ENCODE data around the gene SAA4.
"Not testable (repeated sequence)": the region's sequence is repeated elsewhere in the genome, so short reads cannot be mapped to it uniquely, and the experiment has no call there.

SAA4 gene

DNA sequence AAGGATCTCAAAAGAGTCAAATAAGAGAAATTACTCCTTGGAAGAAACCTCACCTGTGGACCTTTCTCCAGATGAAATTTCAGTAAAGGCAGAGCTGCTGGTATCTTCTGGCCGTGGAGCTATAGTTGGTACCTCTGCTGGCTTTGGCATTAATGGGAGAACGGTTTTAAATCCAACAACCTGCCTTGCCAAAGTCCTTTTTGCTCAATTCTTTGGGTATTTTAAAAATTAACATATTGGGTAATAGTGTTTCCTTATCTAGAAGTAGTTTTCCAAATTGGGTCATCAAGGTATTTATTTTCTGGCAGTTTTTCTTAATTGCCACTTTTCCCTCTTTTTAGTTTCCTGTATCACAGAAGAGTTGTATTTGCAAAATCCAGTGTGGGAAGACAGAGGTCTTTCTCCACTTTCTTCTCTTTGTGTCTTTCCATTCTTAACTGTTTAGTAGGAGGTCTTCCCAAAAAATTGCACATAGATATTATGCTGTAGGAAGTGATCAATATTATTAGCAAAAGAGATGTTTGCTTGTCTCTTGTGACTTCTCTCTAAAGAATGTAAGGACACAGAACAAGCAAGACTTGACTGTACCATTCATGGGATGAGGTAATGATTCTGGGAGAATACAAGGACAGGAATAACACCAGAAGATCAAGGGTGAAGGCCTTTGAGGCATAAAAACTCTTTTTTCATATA is at the start of gene SAA4:
TSS of gene SAA4 (minus strand) at position 139 of the 693 bp plus-strand sequence. CDS start 876 bp downstream, outside the sequence.
- no peak for DNase-seq (ENCODE audit: low spot score)

GRCh38 chr11:18285841-18286240 is 49.2 kb upstream of the SAA4 start:
- DNase-seq (ENCODE audit: low spot score): no peak

DNA sequence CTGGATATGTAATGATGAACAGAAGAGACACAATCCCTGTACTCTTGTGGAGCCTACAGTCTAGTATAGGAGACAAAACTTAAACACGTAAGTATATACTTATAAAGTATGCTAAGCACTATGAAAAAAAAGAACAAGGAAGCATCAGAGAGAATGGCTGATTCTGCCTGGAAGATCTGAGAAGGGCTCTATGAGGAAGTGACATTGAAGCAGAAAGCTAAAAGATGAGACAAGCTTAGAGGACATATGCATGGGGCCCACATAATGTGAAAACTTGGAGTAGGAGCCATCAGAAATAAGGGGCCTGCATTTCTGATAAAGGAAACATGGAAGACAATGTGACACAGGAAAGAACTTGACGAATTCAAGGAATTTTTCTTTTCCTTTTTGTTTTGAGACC is 46.0 kb upstream of the SAA4 start:
- no peak for DNase-seq (ENCODE audit: low spot score)

- DNase-seq (ENCODE audit: low spot score): peak; percentile 26
These were observed 43.9 kb upstream of the SAA4 start for GRCh38 chr11:18280438-18281045.

DNA sequence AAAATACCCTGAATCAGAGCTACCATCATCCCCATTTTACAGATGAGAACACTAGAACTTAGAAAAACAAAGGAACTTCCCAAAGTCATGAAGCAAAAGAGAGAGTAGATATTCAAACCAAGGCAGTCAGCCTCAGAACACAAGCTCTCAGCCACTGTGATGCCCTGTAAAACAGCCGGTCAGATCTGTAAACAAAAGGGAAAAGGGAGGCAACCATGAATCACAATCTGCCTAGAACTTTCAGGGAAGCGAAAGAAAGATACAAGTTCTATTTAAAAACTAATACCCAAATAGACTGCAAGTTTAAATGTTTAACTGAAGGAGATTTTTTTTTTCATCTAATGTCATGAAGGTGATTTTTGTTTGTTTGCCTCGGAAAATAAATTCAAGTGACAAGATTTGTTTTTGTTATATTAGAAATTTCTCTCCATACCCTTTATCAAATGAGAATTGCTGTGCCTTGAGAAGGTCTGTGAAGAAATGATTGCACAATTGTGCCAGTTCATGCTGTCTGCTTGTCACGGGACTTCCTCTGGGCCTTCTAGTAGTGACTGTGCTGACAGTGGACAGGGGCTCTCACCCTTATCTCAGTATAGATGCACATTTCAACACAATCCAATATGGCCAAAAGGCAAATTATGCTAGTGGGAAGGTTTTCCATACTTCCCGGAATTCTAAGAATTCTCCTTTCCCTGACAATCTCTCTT is 41.1 kb upstream of the SAA4 start:
- DNase-seq (ENCODE audit: low spot score): no peak

GRCh38 chr11:18271206-18271605 is 34.6 kb upstream of the SAA4 start:
- no peak for DNase-seq (ENCODE audit: low spot score)

DNA sequence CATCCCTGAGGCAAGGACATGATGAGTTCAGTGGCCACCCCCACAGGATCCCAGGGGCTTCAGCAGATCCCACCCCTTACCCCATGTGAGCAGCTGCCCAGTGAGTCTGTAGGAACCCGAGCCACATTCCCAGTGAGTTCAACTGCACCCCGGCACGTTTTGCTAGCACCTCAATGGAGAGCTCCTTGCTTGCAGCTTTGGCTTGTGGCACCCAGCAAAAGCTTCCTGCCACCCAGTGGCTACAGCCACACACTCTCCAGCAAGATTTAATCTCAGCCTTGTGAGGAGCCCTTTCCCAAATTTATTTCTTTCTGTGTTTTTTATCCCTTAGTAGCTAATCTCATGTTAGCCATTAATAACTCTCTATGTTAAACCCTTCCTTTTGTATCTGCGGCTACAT is 33.5 kb upstream of the SAA4 start:
- no peak for DNase-seq (ENCODE audit: low spot score)

- not testable (repeated sequence) for DNase-seq (ENCODE audit: low spot score)
These were observed 32.6 kb upstream of the SAA4 start for GRCh38 chr11:18269252-18269651.

- not testable (repeated sequence) for DNase-seq (ENCODE audit: low spot score)
These were observed 30.9 kb upstream of the SAA4 start for GRCh38 chr11:18267335-18268133.

GRCh38 chr11:18265949-18266348 is 29.3 kb upstream of the SAA4 start, which contains the start of gene SAA1:
SAA1 (plus strand) TSS chr11:18266264; CDS start chr11:18266888, 624 bp downstream.
- no peak for DNase-seq (ENCODE audit: low spot score)

DNA sequence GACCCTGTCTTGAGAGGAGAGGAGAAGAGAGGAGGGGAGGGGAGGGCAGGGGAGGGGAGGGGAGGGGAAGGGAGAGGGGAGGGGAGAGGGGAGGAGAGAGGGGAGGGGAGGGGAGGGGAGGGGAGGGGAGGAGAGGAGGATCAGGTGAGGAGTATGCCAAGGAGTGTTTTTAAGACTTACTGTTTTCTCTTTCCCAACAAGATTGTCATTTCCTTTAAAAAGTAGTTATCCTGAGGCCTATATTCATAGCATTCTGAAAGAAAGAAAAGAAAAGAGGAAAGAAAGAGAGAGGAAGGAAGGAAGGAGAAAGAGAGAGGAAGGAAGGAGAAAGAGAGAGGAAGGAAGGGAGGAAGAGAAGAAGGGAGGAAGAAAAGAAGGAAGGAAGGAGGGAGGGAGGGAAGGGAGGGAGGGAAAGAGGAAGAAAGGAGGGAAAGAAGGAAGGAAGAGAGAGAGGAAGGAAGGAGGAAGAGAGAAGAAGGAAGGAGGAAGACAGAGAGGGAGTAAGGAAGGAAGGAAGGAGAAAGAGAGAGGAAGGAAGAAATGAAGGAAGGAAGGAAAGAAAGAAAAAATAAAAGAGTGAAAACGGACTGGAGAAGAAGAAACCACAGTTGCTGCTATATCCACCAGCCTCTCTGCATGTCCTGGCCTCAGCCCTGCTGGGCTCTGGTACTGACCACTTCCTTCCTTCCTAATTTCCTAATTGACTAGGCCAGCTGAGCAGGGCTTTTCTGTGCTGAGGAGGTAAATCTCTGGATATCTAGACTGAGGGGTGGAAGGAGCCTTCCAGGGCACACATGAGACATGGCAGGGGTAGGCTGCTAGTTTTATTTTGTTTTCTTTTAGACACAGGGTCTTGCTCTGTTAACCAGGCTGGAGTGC is 28.3 kb upstream of the SAA4 start:
- no peak for DNase-seq (ENCODE audit: low spot score)

GRCh38 chr11:18264035-18264434 is 27.4 kb upstream of the SAA4 start:
- DNase-seq (ENCODE audit: low spot score): no peak

DNA sequence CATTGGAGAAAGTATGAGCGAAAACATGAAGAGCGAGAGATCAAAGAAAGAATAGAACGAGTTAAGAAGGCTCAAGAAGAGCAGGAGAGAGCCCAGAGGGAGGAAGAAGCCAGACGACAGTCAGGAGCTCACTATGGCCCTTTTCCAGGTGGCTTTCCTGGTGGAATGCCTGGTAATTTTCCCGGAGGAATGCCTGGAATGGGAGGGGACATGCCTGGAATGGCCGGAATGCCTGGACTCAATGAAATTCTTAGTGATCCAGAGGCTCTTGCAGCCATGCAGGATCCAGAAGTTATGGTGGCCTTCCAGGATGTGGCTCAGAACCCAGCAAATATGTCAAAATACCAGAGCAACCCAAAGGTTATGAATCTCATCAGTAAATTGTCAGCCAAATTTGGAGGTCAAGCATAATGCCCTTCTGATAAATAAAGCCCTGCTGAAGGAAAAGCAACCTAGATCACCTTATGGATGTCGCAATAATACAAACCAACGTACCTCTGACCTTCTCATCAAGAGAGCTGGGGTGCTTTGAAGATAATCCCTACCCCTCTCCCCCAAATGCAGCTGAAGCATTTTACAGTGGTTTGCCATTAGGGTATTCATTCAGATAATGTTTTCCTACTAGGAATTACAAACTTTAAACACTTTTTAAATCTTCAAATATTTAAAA is 26.2 kb upstream of the SAA4 start:
- DNase-seq (ENCODE audit: low spot score): not testable (repeated sequence)

DNA sequence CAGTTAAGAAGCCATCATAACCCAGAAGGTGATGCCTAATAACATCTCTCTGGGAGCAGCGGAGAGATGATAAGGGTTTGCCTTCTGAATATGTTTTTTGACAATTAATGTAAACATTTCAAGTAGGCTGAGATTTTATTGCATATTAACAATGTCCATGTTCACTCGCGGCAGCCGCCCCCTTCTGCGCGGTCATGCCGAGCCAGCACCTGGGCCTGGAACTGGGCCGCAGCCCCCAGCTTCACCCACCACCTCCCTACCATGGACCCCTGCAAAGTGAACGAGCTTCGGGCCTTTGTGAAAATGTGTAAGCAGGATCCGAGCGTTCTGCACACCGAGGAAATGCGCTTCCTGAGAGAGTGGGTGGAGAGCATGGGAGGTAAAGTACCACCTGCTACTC is 25.1 kb upstream of the SAA4 start:
- DNase-seq (ENCODE audit: low spot score): no peak

DNA sequence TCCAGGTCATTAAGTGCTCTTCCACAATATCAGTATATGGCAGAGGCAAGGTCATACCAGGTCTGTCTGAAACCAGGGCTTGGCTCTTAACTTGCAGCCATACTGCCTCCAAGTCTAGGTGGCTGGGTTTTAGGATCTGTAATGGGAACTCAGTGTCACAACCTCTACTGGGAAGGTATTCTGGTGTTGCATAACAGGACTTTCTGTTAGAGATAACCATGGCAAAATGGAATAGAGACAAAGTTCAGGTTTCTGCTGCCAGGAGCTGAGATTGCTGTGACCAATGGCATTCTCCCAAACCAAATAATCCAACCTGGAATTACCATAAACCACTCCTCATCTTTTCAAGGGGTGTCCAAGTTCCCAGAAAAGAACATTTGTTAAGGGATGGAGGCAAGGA is 22.7 kb upstream of the SAA4 start:
- no peak for DNase-seq (ENCODE audit: low spot score)

DNA sequence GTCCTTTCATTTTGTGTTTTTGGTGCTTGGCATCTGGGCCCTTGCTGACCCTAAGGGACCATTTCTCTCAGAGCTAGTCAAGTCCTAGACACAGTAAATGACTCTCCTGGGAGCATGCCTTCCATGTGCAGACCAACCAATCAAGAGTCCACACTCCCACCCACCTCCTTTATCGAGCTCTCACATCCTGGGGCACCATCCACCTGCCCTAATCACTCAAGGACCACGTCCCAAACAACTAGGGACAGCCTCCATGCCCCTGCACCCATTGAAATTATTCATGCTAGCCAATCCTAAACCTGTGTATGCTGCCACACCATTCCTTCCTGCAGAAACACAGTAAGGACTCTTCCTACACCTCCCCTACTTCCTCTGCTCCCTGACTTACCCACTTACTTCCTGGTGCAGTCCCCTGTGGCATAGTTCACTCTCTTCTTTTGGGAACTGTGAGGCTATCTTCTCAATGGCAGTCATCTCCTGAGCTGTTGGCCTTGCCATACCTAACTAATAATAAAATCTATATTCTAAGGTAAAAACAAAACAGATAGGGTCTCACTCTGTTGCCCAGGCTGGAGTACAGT is 18.3 kb upstream of the SAA4 start:
- no peak for DNase-seq (ENCODE audit: low spot score)

DNA sequence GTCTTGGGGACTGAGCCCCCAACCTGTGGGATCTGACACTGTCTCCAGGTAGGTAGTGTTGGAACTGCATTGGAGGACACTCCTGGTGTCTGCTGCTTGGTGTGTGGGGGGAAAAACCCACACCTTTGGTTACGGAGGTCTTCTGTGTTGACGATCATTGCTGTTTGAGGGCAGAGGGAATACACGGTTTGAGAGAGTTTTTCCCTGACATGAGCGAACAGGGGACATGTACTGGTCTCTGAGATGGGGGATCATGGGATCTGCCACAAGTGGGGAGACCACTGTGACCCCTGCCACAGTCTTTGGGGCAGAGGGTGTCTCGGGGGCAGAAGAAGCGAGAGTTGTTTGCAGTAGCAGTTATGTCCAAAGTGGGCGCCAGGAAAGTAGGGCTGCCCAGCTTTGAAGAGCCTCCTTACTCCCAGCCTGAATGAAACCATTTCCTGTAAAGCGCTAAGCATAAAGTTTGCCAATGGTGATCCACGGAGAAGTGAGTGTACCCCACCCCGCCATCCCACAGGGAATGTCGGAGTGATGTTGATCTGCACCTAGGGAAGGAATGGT is 17.3 kb upstream of the SAA4 start:
- DNase-seq (ENCODE audit: low spot score): no peak

GRCh38 chr11:18253233-18253632 is 16.6 kb upstream of the SAA4 start:
- DNase-seq (ENCODE audit: low spot score): no peak

GRCh38 chr11:18248561-18248960 is 12.0 kb upstream of the SAA4 start, which contains the start of gene SAA2:
SAA2 (minus strand) TSS chr11:18248668; CDS start chr11:18248011, 657 bp downstream.
- DNase-seq (ENCODE audit: low spot score): no peak

- not testable (repeated sequence) for DNase-seq (ENCODE audit: low spot score)
These were observed 10.6 kb upstream of the SAA4 start for GRCh38 chr11:18247191-18247581.
